ENCODE results near the gene ANKRD23. TPM values are rescaled to one million over a fixed set of nuclear protein-coding genes. Genes with fewer than 3 reads are reported as not detected.

ANKRD23 gene
- total and polyA plus RNA-seq, 2 of the 13 experiments (the other 11 are each of a cell fraction or from before 2014, with no cell fraction given) = 1.5 to 1.6 TPM

DNA sequence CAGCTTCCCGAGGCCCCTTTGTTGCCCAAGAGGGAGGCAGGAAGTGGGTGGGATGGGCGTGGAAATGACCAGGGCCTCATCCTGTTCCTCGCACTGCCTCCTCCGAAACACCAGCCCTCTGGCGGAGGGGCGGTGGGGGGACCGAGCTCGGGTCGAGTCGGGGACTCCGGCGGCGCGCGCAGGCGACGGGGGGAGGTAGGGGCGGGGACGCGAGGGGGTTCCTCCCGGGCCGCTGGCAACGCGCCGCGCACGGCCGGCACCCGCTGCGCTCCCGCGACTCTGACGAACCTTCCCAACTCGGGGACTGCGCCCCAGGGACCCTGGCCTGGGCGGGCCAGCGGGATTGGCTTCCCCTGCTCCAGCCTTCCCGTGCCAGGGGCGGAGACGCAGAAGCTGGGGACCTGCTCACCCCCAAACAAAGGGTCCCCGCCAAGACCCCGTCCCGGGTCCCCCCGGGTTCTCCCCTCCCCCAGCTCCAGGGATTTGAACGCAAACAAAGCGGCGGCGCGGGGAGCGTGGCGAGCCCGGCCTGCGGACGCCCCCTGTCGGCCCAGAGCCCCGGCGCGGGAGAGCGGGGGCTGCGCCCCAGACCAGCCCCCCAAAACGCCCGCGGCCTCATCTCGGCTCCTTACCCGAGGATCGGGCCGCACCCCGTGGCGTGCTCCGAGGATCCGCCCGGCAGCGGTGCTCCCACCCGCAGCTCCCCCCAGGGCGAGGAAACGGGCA lies 24.9 kb upstream of the ANKRD23 start (continued):
- TF ChIP-seq, protein P1, sequence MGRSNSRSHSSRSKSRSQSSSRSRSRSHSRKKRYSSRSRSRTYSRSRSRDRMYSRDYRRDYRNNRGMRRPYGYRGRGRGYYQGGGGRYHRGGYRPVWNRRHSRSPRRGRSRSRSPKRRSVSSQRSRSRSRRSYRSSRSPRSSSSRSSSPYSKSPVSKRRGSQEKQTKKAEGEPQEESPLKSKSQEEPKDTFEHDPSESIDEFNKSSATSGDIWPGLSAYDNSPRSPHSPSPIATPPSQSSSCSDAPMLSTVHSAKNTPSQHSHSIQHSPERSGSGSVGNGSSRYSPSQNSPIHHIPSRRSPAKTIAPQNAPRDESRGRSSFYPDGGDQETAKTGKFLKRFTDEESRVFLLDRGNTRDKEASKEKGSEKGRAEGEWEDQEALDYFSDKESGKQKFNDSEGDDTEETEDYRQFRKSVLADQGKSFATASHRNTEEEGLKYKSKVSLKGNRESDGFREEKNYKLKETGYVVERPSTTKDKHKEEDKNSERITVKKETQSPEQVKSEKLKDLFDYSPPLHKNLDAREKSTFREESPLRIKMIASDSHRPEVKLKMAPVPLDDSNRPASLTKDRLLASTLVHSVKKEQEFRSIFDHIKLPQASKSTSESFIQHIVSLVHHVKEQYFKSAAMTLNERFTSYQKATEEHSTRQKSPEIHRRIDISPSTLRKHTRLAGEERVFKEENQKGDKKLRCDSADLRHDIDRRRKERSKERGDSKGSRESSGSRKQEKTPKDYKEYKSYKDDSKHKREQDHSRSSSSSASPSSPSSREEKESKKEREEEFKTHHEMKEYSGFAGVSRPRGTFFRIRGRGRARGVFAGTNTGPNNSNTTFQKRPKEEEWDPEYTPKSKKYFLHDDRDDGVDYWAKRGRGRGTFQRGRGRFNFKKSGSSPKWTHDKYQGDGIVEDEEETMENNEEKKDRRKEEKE (IDR thresholded peaks at IDR 0.05) = no peak
- TF ChIP-seq TEAD2 (CRISPR knock-in tag; IDR thresholded peaks at IDR 0.05) (no peak), SALL1 (CRISPR knock-in tag; IDR thresholded peaks at IDR 0.05) (peak; percentile 60), GPN1 (CRISPR knock-in tag; IDR thresholded peaks at IDR 0.05; ENCODE audit: borderline replicate concordance) (no peak), ZNF737 (CRISPR knock-in tag; IDR thresholded peaks at IDR 0.05; ENCODE audit: borderline replicate concordance) (no peak), KDM2A (CRISPR knock-in tag; IDR thresholded peaks at IDR 0.05; ENCODE audit: borderline replicate concordance, low read depth) (peak; percentile 61; the same call in 1 of the 2 replicates), ZBTB8A (CRISPR knock-in tag; IDR thresholded peaks at IDR 0.05; ENCODE audit: borderline replicate concordance, low read depth) (peak; percentile 28; the same call in 1 of the 2 replicates), ZNF639 (CRISPR knock-in tag; conservative IDR thresholded peaks at IDR 0.05) (peak; percentile 83), ZNF232 (CRISPR knock-in tag; IDR thresholded peaks at IDR 0.05; ENCODE audit: borderline replicate concordance) (no peak), PATZ1 (CRISPR knock-in tag; IDR thresholded peaks at IDR 0.05) (peak; percentile 91), STAT5B (CRISPR knock-in tag; IDR thresholded peaks at IDR 0.05) (no peak), TEF (CRISPR knock-in tag; IDR thresholded peaks at IDR 0.05) (peak; percentile 15; the same call in 1 of the 2 replicates), PRMT3 (CRISPR knock-in tag; IDR thresholded peaks at IDR 0.05; ENCODE audit: borderline replicate concordance, low read depth) (no peak), DNMT3B (CRISPR knock-in tag; conservative IDR thresholded peaks at IDR 0.05) (0 out of 2 replicates have a peak, but pooled peaks have one; percentile 73), ZNF644 (CRISPR knock-in tag; IDR thresholded peaks at IDR 0.05; ENCODE audit: low read depth) (no peak), RAD51 (IDR thresholded peaks at IDR 0.05; ENCODE audit: borderline replicate concordance) (no peak), SCMH1 (CRISPR knock-in tag; IDR thresholded peaks at IDR 0.05; ENCODE audit: borderline replicate concordance) (no peak), ZNF674 (CRISPR knock-in tag; IDR thresholded peaks at IDR 0.05; ENCODE audit: low read depth) (0 out of 2 replicates have a peak, but pooled peaks have one; percentile 39)
- TF ChIP-seq, protein P2, sequence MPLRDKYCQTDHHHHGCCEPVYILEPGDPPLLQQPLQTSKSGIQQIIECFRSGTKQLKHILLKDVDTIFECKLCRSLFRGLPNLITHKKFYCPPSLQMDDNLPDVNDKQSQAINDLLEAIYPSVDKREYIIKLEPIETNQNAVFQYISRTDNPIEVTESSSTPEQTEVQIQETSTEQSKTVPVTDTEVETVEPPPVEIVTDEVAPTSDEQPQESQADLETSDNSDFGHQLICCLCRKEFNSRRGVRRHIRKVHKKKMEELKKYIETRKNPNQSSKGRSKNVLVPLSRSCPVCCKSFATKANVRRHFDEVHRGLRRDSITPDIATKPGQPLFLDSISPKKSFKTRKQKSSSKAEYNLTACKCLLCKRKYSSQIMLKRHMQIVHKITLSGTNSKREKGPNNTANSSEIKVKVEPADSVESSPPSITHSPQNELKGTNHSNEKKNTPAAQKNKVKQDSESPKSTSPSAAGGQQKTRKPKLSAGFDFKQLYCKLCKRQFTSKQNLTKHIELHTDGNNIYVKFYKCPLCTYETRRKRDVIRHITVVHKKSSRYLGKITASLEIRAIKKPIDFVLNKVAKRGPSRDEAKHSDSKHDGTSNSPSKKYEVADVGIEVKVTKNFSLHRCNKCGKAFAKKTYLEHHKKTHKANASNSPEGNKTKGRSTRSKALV (CRISPR knock-in tag; IDR thresholded peaks at IDR 0.05) = peak; percentile 90

Measured in HepG2 (cell line).